CD14-positive monocyte (primary cell): ENCODE data around the gene PCSK4. TPM values are rescaled to one million over a fixed set of nuclear protein-coding genes. Genes with fewer than 3 reads are reported as not detected.

Experiments used
- DNase-seq, 3 donors: peaks; one replicate each; pipeline ENCODE4 v3.0.0-alpha.2; 2011 to 2022
- H2AFZ ChIP-seq: 2 replicates; pipeline ENCODE4 v1.6.0; 2012; ENCODE audit warnings: mild to moderate bottlenecking, low read depth, low read length, inconsistent platforms; ENCODE audit not compliant: insufficient read depth, poor library complexity, severe bottlenecking
- H3K27ac ChIP-seq, 2 donors: 1 replicate in 1 of 2; 2 replicates in 1 of 2; pipeline ENCODE4 v1.5.1; 2012 to 2013; ENCODE audit warnings: low read length in 2 of 2, control low read depth in 1 of 2, inconsistent platforms in 1 of 2, low read depth in 1 of 2, mild to moderate bottlenecking in 1 of 2
- H3K27me3 ChIP-seq, 2 donors: one replicate each; pipeline versions ENCODE4 v1.6.0 to v1.6.1; 2011 to 2013; ENCODE audit warnings: low read length in 2 of 2; ENCODE audit not compliant: control insufficient read depth in 2 of 2, insufficient read depth in 2 of 2
- H3K36me3 ChIP-seq, 2 donors: replicated peaks in 1 of 2; 1 replicate in 1 of 2; 2 replicates in 1 of 2; pipeline versions ENCODE4 v1.5.1 to v1.6.1; 2012 to 2013; ENCODE audit warnings: low read length in 2 of 2, control low read depth in 1 of 2, inconsistent platforms in 1 of 2, mild to moderate bottlenecking in 1 of 2; ENCODE audit not compliant: insufficient read depth in 2 of 2, control insufficient read depth in 1 of 2
- H3K4me1 ChIP-seq, 2 donors: 1 replicate in 1 of 2; 2 replicates in 1 of 2; pipeline versions ENCODE4 v1.5.1 to v1.6.1; 2012 to 2013; ENCODE audit warnings: low read length in 2 of 2, control low read depth in 1 of 2, inconsistent platforms in 1 of 2, mild to moderate bottlenecking in 1 of 2, moderate library complexity in 1 of 2; ENCODE audit not compliant: insufficient read depth in 2 of 2, control insufficient read depth in 1 of 2
- H3K4me2 ChIP-seq: replicated peaks from 2 replicates; pipeline ENCODE3; 2012; ENCODE audit warnings: low read length, moderate library complexity, mild to moderate bottlenecking; ENCODE audit not compliant: poor library complexity, severe bottlenecking; ENCODE audit errors: extremely low read depth
- H3K4me3 ChIP-seq, 3 experiments: fragments of 200-600 bp in 1 of 3; sonication (generic) in 1 of 3; replicated peaks in 1 of 3; 1 replicate in 2 of 3; 2 replicates in 1 of 3; pipeline ENCODE4 v1.5.1; 2011 to 2013; ENCODE audit warnings: low read length in 3 of 3, mild to moderate bottlenecking in 3 of 3, control low read depth in 2 of 3, low read depth in 2 of 3, inconsistent platforms in 1 of 3, moderate library complexity in 1 of 3
- H3K79me2 ChIP-seq: 2 replicates; pipeline ENCODE4 v1.6.0; 2012; ENCODE audit warnings: mild to moderate bottlenecking, control low read depth, inconsistent platforms, low read length, moderate library complexity; ENCODE audit not compliant: insufficient read depth
- H3K9ac ChIP-seq: 2 replicates; pipeline ENCODE4 v1.6.0; 2017; ENCODE audit warnings: low read length, mild to moderate bottlenecking; ENCODE audit not compliant: insufficient read depth, poor library complexity, severe bottlenecking
- H3K9me3 ChIP-seq, 2 donors: replicated peaks in 1 of 2; 1 replicate in 1 of 2; 2 replicates in 1 of 2; pipeline versions ENCODE4 v1.5.1 to v1.6.1; 2012 to 2013; ENCODE audit warnings: low read length in 2 of 2, control low read depth in 1 of 2; ENCODE audit not compliant: control insufficient read depth in 1 of 2, insufficient read depth in 1 of 2
- H4K20me1 ChIP-seq: 2 replicates; pipeline ENCODE4 v1.6.0; 2012; ENCODE audit warnings: mild to moderate bottlenecking, low read length, control low read depth, moderate library complexity; ENCODE audit not compliant: insufficient read depth
- H3K27ac Mint-ChIP-seq, 7 donors: one replicate each; pipeline ENCODE4 v1.8.0; 2020; ENCODE audit warnings: mild to moderate bottlenecking in 7 of 7, mixed read lengths in 7 of 7, moderate library complexity in 6 of 7, inconsistent platforms in 2 of 7
- H3K27me3 Mint-ChIP-seq, 3 donors: one replicate each; pipeline ENCODE4 v1.8.0; 2021 to 2022; ENCODE audit warnings: low read depth in 3 of 3, mild to moderate bottlenecking in 3 of 3, mixed read lengths in 3 of 3, moderate library complexity in 3 of 3, inconsistent platforms in 1 of 3
- H3K36me3 Mint-ChIP-seq, 2 donors: one replicate each; pipeline ENCODE4 v1.8.0; 2020; ENCODE audit warnings: mixed read lengths in 2 of 2, inconsistent platforms in 1 of 2, mild to moderate bottlenecking in 1 of 2
- H3K4me1 Mint-ChIP-seq: one replicate; pipeline ENCODE4 v1.8.0; 2020; ENCODE audit warnings: mild to moderate bottlenecking, mixed read lengths
- H3K4me3 Mint-ChIP-seq, 2 donors: one replicate each; pipeline ENCODE4 v1.8.0; 2020; ENCODE audit warnings: mild to moderate bottlenecking in 2 of 2, mixed read lengths in 2 of 2, moderate library complexity in 1 of 2
- H3K9me3 Mint-ChIP-seq, 7 donors: one replicate each; pipeline ENCODE4 v1.8.0; 2020 to 2022; ENCODE audit warnings: mixed read lengths in 7 of 7, mild to moderate bottlenecking in 6 of 7, moderate library complexity in 6 of 7, inconsistent platforms in 2 of 7
- CTCF ChIP-seq: fragments of 200-600 bp; IDR thresholded peaks from one replicate; pipeline ENCODE4 v1.8.0; 2022; ENCODE audit warnings: antibody characterized with exemption, mild to moderate bottlenecking
- WGBS: methylation state at CpG from one replicate; pipeline ENCODE4 v1.1.5; 2013; ENCODE audit warnings: missing lambda C conversion rate; ENCODE audit not compliant: insufficient coverage; 5-methylcytosine and 5-hydroxymethylcytosine counted together
- intact Hi-C, 2 donors: fragments of 100-400 bp; cut with micrococcal nuclease; formaldehyde crosslinking; loops; one replicate each; pipeline versions ENCODE4 v1.15.0 to v1.15.1; 2023
- polyA plus RNA-seq, 3 donors: library from polyadenylated mRNA; depleted of rRNA in 1 of 3; unstranded in 2 of 3; stranded (reverse) in 1 of 3; fragments of 300-500 nt in 2 of 3; fragments of >200 nt in 1 of 3; fragmentation: Illumina TruSeq in 2 of 3; gene quantifications; 1 replicate in 2 of 3; 2 replicates in 1 of 3; pipeline ENCODE4 v1.2.3, GENCODE V29; 2012 to 2021

PCSK4 gene
- polyA plus RNA-seq, 3 donors = 0.34 to 1.0 TPM; not detected in 1

GRCh38 chr19:1523412-1524286, 33.5 kb upstream of the PCSK4 start, which contains the start of gene PLK5:
TSS of gene PLK5 (plus strand) at chr19:1524077. CDS start at chr19:1526997, 2,920 bp downstream.
- Mint-ChIP-seq H3K27me3 (peaks cover 25 to 48% (median 34%) of the 10 kb centered on the region in 3 donors), H3K4me3 (peak within 1 kb of the TSS in 1 of 2 donors; percentile 84), H3K9me3 (peaks cover 0 to 7% (median 5%) of the 10 kb centered on the region in 7 donors), H3K36me3 (peaks cover 0 to 3% of the 10 kb centered on the region in 2 donors), H3K4me1 (peaks cover 3% of the 10 kb centered on the region), H3K27ac (no peak within 1 kb of the TSS)
- Histone ChIP-seq H2AFZ (no peak within 1 kb of the TSS), H3K4me2 (no peak within 1 kb of the TSS), H3K4me3 (no peak within 1 kb of the TSS), H3K9ac (no peak within 1 kb of the TSS), H4K20me1 (no peaks in the 10 kb centered on the region), H3K79me2 (no peaks in the 10 kb centered on the region), H3K9me3 (no peaks in the 10 kb centered on the region), H3K4me1 (no peaks in the 10 kb centered on the region), H3K36me3 (no peaks in the 10 kb centered on the region), H3K27me3 (peaks cover 5 to 30% of the 10 kb centered on the region in 2 donors), H3K27ac (no peak within 1 kb of the TSS)
- TF ChIP-seq CTCF = no peak
- intact Hi-C loops = no loop called here
- 7% methylated on average over 89 of the region's 92 CpGs for WGBS
- DNase-seq = no peak

DNA sequence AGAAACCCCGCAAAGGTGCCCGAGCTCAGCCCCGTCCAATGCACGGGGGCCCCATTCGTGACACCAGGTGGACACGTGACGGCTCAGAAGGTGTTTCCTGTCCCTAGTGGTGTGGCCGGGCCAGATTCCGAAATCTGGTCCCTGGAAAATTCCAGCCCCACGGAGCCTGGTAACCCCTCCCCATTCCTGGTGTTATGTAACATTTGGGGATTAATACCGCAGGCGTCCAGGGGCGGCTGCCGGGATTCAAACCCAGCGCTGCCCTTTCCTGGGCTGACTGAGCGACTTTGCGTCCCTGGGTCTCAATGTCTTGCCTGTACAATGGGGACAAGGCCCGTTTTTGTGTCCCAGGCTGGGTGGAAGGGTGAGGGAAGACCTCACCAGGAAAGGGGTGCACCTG, 32.7 kb upstream of the PCSK4 start:
- H3K9me3 ChIP-seq = no peaks in the 10 kb centered on the region
- no peak overlapping the region for H3K4me2 ChIP-seq
- peaks cover 5 to 30% of the 10 kb centered on the region in 2 donors for H3K27me3 ChIP-seq
- 75% methylated on average over 16 of the region's 18 CpGs for WGBS
- H3K36me3 Mint-ChIP-seq = peaks cover 0 to 3% of the 10 kb centered on the region in 2 donors
- peaks cover 25 to 51% (median 40%) of the 10 kb centered on the region in 3 donors for H3K27me3 Mint-ChIP-seq
- no peak overlapping the region for H3K4me3 ChIP-seq
- H3K9ac ChIP-seq = no peak overlapping the region
- no peaks in the 10 kb centered on the region for H4K20me1 ChIP-seq
- DNase-seq = no peak
- H3K79me2 ChIP-seq = no peaks in the 10 kb centered on the region
- no peak overlapping the region for H2AFZ ChIP-seq
- H3K4me1 Mint-ChIP-seq = peaks cover 3% of the 10 kb centered on the region
- no peak for TF ChIP-seq CTCF
- intact Hi-C loops = no loop called here
- H3K4me1 ChIP-seq = no peaks in the 10 kb centered on the region
- H3K36me3 ChIP-seq = no peaks in the 10 kb centered on the region
- peaks cover 0 to 7% (median 5%) of the 10 kb centered on the region in 7 donors for H3K9me3 Mint-ChIP-seq
- H3K27ac ChIP-seq = no peak overlapping the region
- peak overlapping the region in 1 of 2 donors; percentile 84 for H3K4me3 Mint-ChIP-seq
- no peak overlapping the region for H3K27ac Mint-ChIP-seq
